Measurements from ENCODE around the gene MAP2K5.

Gene MAP2K5

DNA sequence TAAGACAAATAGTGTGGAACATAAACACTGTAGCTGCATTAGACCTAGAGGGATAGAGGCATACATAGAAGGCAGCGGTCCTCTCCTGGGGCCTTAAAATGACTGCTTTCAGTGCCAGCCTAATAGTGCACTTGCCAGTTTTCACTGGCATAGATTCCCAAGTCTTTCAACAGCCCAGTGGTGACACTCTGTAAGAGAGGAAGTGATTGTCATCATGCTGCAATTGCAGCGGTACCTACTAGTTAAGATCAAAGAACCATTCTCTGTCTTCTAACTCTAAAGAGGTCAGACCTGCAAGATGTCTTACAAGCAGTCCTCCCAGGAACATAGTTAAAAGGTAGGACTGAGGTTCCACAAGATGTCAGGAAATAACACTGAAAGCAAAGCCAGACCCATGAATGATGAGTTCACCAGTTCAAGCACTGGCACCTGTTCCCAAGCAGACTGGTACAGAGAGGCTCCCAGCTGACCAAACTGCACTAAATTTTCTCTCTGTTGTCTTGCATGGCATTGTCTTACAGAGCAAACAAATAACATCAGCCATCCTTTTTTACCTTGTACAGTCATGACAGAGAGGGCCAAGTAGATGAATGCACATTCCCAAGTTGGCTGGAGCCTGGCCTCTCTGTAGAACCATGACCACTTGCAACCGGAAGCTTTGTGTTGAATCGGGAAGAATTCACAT is 182.3 kb downstream of the MAP2K5 start:
- DNase-seq (ENCODE audit: low read depth), result no peak

DNA sequence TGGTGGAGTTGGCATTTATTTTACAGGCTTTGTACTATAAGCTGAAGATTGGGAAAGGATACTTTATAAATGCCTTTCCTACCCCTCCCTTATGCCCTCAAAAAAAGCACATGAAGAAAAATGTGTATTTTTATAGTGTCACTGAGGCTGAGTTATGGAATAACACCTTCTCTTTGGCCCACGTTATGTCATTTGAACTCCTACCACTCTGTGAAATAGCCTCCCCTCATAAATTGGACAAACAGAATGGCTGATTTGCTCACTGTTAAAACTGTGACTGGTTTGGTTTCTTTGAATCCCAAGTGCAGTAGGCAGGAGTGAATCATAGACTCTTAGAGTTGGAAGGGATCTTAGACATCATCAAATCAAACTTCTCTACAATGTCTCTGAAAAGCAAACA is 187.6 kb downstream of the MAP2K5 start:
- DNase-seq (ENCODE audit: low read depth), result no peak

DNA sequence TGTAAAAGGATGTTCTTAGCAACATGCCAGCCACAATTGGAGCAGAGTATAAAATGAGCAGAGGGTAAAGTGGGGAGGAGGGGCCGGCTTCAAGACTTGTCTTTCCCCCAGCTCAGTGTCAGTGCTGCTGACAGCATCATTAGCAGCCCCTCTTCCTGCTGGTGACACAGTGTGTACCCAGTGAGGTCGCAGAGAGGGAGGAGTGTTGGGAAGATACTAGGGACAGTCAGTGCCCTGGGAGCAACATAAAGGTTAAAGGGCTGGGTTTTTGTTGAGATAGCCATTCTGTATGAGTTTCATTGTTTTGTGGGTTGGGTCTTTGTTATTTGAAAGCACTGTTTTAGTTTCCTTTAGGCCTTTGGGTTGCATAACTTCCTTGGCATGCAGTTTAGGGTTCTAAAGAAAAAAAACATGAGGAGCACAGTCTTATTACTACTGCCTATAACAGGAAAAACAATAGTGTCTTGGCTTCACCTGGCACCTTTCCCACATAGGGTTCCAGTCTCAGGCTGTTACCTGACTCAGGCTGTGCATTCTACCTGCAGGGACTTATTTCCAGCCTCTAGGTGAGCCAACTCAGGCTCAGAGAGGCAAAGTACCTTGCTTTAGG is 188.7 kb downstream of the MAP2K5 start:
- DNase-seq (ENCODE audit: low read depth), result no peak

DNA sequence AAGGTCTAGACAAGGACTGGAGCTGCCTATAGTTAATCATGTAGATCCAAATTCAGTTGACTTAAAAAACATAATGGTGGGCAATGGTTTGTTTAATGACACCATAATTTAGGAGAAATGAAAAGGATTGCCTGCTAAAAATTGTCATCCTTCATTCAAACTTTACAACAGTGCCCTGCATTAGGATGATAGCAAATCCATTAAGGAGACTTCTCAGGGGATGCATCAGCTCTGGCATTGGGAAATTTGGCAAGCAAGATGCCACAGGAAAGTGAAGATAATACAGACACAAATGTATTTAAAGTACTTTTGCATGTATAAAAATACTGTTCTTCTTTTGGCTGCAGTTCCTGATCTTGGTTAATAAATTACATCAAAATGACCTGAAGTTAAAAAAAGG is 189.7 kb downstream of the MAP2K5 start:
- no peak for DNase-seq (ENCODE audit: low read depth)

DNA sequence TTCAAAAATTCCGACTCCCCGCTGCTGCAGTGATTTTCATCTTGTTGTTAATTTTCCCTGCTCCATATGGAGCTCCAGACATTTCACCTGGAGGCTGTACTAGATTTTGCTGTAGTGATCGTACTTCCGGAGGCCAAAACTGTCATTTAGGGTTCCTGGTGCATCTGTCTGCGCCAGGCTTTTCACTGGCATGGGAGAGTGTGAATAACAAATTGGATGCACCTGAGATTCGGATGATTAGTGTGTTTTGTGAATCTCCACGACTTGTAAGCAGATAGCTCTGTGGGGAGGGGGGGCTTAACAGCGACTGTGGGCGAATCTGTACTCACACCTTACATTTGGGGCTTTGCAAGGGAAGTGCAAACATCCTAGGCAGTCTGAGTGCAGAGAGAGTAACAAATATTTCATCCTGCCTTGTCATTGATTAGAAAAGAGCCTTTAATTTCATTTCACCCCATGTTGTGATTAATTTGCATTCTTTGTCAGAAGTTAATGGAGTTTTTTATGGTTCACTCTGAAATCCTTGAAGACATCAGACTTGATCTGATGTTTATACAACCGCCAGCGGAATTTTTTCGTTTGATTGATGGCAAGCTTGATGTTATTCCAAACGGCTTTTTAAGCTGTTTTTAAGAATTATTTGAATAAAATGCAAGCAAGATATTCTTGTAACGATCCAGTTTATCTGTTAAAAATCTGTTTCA is 190.3 kb downstream of the MAP2K5 start:
- no peak for DNase-seq (ENCODE audit: low read depth)

DNA sequence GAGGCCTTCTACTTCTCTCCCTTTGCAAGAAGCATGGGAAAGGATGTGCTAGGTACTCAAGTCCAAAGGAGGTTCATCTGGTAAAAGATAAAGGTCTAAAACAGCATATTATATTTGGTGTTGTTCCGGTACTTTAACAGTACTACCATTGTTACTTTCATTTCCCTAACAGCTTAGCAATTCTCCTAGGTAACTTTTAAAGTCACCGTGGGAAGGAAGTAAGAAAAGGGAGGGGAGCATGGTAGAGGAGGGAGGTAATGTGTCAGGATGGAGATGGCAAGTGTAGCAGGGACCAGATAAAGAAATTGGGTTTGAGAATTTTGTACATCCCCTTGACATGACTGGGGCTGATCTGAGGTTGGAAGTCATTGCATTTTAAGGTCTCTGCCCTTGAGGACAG is 193.4 kb downstream of the MAP2K5 start:
- DNase-seq (ENCODE audit: low read depth), result no peak

DNA sequence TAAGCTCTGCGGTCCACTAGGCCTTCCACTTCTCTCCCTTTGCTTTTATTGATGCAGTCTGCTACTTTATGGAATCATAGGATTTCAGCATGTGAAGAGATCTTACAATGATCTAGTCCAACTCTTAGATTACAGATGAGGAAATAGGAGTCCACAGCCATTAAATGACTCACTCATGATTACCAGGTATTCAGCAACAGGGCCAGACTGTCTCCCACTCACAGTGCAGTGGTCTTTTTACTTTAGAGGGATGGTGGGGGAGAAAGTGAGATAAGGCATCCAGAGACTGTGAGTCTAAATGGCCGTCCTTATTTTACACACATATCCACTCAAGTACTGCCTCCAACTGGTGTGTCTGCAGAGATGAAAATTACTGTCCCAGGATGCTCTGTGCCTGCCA is 194.3 kb downstream of the MAP2K5 start:
- DNase-seq (ENCODE audit: low read depth), result no peak

DNA sequence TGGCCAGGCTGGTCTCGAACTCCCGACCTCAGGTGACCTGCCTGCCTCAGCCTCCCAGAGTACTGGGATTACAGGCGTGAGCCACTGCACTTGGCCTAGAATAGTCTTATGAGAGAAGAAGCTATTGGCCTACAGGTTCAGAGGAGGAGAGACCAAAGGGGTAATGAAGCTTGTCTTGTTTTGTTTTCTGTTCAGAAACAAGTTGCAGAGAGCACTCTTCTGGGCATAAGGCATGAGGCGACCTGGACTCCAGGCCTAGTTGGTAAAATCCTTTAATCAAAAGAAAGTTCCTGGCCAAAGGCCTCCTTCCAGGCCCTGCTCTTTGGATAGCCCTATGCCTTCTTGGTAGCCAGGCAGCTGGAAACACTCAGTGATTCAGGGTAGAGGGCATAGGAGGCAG is 195.6 kb downstream of the MAP2K5 start:
- DNase-seq (ENCODE audit: low read depth), result no peak

DNA sequence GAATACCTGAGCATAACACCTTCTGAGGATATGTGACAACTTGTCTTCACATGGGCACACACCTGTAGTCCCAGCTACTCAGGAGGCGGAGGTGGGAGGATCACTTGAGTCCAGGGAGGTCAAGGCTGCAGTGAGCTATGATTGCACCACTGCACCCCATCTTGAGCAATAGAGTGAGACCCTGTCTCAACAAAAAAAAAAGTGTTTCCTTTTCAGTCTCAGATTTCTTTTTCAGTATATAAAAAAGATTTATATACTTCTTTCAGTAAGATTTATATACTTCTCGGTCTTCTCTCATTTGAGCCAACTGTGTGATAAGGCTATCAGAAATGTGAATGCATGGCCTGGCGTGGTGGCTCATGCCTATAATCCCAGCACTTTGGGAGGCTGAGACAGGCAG is 197.9 kb downstream of the MAP2K5 start:
- no peak for DNase-seq (ENCODE audit: low read depth)

DNA sequence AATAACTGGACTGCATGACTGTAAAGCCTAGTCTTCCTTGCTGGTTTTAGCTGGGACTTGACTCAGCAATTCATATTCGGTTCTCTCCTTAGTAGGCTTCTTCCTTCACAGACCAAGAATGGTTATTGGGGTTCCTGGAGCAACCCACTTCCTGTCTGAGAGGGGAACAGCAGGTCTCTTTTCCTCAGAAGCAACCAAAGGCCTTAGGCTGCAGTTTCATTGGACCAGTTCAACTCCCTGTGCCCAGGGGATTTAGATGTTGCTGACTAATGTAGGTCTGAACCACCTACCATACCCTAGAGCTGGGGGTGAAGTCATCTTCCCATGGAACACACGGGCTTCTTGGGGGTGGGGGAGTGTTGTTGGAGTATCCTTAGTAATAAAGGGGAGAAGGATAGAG is 198.8 kb downstream of the MAP2K5 start:
- DNase-seq (ENCODE audit: low read depth), result no peak

DNA sequence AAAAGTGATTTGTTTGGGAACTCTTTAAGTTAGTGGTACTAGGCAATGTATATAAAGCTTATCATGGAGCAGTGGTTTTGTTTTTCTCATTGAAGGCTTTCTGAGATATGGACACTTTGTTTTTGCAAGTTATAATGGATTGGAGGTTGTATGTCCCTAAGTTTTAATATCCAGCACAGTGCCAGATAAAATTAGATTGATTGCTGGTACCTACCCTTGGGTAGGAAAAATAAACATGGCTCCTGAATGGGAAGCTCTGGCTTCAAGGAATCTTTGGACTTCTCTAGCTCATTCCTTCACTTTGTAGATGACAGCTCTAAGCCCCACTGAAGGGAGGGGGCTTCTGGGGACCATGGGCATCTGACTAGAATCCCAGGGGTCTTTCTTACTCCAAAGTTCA is 201.1 kb downstream of the MAP2K5 start:
- DNase-seq (ENCODE audit: low read depth), result no peak

DNA sequence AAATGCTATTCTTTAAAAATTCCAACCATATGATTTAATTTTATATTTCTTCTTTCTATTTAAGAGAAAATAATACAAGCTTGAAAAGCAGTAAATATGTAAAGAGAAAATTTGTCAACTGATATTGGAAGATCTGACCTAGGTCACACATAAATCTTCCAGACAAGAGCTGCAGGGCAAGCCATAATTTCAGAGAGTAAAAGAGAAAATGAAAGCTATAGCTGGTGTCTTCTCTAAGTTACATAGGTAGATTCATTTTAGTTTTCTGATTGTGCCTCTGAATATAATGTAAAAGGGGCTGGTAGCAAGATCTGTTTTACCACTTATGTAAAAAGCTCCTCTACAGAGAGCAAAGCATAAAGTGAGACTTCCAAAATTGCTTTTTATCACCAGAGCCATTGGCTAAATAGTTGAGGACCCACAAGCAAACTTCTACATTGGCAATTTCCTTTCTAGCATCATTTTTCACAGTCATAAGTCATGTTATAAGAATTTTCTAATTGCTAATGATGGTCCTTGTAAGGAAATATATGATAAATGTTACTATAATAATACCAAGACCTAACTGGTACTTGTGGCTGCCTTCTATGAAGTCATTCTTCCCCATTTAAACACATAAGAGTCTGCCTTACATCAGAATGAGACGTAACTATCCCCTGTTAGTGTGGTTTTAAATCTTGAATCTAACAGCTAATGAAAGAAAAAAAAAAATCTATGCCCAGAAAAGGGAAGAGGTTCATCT is 202.0 kb downstream of the MAP2K5 start:
- no peak for DNase-seq (ENCODE audit: low read depth)

DNA sequence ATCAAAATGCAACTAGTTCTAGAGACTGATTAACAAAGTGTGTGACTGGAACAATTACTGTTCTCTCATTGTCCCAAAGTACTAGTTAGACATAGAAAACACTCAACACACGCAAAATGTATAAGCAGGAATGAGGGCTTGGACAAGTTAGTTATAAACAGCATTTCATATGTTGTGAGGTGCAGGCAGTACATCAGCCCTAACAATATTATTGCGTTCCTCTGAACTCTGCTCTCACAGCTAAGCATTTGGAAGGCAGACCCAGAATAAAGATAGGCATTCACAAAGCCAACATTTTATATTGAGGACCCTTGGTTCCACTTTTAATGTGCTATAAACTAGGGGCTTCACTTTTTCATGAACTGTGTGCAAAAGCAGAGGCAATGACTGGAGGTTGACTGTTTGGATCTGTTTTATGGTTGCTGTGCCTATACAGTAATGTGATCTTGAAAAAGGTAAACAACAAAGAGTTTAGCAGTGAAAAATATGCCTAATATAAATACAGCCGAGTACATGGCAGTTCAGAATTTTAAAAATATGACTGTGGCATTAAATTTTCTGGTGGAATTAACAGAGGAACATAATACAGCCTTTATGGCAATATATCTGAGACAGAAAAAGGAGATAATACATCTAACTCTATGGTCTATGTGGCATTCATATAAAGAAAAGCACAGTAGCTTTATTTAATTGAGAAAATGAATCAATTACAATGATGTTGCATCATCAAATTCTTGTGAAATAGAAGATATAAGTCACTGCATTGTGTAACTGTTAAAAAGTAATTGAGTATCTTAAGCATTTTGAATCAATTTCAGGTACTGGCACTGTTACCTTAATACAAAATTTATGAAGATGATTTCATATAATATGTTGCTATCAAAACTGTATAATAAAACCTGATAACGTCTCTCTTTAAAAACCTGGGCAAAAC is 202.8 kb downstream of the MAP2K5 start:
- no peak for DNase-seq (ENCODE audit: low read depth)

DNA sequence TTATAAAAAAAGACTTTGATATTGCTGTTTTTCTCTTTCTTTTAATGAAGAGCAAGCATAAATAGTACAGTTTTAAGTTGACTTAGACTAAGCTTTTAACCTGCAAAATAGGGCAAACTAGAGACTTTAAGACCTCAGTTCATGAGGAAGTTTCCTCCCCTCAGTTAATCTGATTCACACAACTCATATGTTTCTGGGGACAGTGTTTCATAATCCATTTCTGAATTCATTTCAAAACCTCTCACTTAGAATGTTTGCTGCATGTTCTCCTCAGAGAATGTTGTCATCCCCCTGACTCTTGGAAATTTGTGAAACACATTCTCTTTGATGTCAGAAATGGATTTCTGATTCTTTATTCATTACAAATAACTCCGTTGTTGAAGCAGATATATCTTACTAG is 203.5 kb downstream of the MAP2K5 start:
- DNase-seq (ENCODE audit: low read depth), result no peak

DNA sequence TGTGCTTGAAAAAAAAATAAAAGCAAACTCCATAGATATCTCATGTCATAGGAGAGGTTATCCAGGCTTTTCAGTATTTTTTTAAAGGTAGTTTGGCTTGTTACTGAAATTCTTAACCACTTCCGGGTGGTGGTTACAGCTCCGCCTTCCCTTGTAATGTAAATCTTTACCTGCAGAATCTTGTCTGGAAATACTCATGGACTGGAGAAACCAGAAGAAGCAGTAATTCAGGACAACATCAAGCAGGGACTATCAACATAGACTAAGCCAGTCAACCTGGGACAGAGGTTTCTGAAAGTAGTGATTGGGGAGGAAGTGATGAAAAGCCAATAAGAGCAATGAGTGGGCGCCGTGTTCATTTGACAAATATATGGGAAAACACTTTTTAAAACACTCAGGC is 203.9 kb downstream of the MAP2K5 start:
- no peak for DNase-seq (ENCODE audit: low read depth)

DNA sequence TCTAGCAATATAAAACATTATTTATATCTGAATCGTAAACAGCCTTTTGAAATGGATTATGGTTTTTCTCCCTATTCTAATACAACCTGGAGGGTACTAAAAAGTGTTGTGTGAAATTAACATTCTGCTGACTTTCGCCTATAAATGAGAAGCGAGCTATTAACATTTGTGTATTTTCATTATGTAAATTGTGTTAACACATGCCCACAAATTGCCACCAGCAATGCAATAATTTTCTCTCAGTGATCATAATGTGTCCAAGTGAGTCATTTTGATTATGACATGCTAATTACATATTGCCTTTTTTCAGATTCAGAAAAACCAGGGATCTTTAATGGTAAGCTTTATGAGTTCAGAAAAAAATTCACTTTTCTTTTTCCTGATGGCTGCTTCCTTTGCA is 205.4 kb downstream of the MAP2K5 start:
- DNase-seq (ENCODE audit: low read depth), result no peak

DNA sequence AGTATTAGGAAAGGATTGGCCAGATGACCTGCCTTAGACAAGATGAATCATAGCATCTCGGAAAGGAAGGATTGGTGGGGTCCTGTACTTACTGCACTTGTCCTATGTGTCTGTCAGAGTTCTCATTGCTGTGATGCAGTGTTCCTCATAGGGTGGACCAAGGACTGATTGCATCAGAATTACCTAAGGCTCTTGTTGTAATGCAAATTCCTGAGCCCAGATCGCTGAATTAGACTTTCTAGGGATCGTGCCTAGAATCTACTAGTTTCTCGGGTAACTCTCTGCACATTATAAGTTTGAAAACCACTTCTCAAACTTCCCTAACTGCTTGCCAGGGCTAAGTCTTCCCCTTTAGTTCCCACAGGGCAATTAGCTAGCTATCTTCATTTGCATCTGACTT is 207.9 kb downstream of the MAP2K5 start:
- DNase-seq (ENCODE audit: low read depth), result no peak

DNA sequence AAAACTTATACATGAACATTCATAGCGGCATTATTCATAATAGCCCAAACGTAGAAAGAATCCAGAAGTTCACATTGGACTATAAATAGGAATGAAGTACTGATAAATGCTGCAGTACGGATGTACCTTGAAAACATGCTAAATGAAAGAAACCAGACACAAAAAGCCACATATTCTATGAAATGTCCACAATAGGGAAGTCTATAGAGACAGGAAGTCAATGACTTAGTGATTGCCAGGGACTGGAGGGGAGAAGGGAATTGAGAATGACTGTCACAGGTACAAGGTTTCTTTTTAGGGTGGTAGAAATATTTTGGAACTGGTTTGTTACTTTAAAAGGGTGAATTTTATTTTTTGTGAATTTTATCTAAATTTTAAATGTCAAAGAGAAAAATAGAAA is 211.4 kb downstream of the MAP2K5 start:
- no peak for DNase-seq (ENCODE audit: low read depth)

DNA sequence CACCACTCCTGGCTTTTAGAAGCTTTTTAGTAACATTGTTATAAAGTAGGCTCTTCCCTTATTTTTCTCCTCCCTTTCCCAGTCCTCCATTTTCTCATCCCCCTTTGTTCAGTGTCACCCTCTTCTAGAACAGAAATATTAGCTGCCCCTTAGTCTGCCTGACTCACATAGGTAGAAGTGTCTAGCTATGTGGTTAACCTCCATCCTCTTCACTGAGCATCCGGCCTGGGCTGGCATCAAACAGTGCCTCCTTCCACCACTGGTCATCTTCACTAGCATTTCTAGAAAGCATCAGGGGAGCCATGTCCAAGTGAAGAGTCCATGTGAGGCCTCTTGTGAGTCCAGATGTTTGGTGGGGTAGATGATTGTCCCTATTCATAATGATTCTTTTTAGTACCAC is 212.8 kb downstream of the MAP2K5 start:
- no peak for DNase-seq (ENCODE audit: low read depth)

DNA sequence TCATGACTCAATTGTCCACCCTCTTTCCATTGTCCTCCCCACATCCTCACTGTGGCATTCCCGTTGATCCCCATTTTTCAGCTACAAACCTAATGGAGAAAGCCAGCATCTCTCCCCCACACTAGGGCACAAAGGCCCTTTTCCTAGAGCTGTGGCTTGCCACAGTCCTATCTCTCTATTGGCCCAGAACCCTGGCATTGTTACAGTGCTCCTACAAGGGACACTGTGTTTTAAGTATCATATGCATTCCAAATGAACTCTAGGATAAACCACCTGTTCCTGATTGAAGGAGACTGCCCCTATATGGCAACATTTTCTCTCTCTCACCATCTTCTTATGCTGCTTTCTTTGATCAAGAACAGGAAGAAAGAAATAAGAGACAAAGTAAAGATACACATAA is 213.4 kb downstream of the MAP2K5 start:
- no peak for DNase-seq (ENCODE audit: low read depth)

DNA sequence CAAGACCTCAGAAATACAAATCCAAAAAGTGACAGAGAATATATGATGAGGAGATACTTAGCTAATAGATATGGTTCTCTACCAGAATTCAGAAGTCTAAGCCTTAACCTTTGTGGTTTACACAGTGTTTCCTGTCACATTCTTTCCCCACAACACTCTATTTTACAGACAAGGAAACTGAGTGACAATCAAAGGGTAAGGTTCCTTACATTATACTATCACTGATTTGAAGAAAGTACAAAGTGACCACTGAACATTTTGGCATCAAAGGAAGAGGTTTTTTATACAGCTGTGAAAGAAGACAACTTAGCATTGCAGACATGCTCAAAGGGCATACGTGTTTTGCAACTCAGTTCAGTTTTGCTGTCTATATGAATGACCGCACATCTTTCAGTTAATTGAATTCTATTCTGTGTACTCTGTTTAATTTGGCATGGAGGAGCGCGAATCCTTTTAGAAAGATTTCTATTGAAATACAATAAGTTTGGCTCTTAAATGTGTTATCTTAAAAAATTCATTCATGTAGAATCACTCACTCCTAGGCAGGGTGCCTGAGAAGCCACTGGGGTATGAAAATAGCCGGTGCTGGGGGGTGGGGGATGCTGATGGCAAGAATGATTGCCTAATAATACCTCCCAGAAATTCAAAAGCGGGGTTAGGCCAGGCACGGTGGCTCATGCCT is 216.3 kb downstream of the MAP2K5 start:
- no peak for DNase-seq (ENCODE audit: low read depth)

Measured in activated T-helper 9 cell treated with anti-CD3 and anti-CD28 coated beads, Interleukin-2, amount 50 U/mL, for 16 hours (primary cell).